Uterus (tissue), 4 donors: ENCODE measurements around the gene BHLHE41. TPM values are rescaled to one million over a fixed set of nuclear protein-coding genes. Genes with fewer than 3 reads are reported as not detected.

Experiments used
- DNase-seq, 2 donors: peaks; one replicate each; pipeline ENCODE4 v3.0.0-alpha.2; 2019 to 2020
- H3K27ac ChIP-seq, 2 donors: fragments of 200-600 bp; sonication (generic); 1 replicate in 1 of 2; 2 replicates in 1 of 2; pipeline ENCODE4 v1.5.1; 2016 to 2018
- H3K27me3 ChIP-seq, 2 donors: fragments of 200-600 bp; sonication (generic); one replicate each; pipeline ENCODE4 v1.5.1; 2018 to 2019; ENCODE audit warnings: control low read depth in 1 of 2
- H3K36me3 ChIP-seq, 2 donors: fragments of 200-600 bp; sonication (generic); one replicate each; pipeline ENCODE4 v1.5.1; 2019; ENCODE audit warnings: control low read depth in 1 of 2
- H3K4me1 ChIP-seq, 2 donors: fragments of 200-600 bp; sonication (generic); one replicate each; pipeline ENCODE4 v1.5.1; 2018 to 2019; ENCODE audit warnings: control low read depth in 1 of 2
- H3K4me3 ChIP-seq, 2 donors: fragments of 200-600 bp; sonication (generic); 1 replicate in 1 of 2; 2 replicates in 1 of 2; pipeline ENCODE4 v1.5.1; 2018 to 2019; ENCODE audit warnings: mild to moderate bottlenecking in 1 of 2
- H3K9me3 ChIP-seq, 2 donors: fragments of 200-600 bp; sonication (generic); one replicate each; pipeline ENCODE4 v1.5.1; 2019; ENCODE audit warnings: control low read depth in 1 of 2
- CTCF ChIP-seq, 4 experiments: fragments of 200-600 bp in 2 of 4; fragments of 450-650 bp in 2 of 4; sonication (generic) in 2 of 4; IDR thresholded peaks; one replicate each; pipeline ENCODE4 v1.5.1; 2016 to 2019; ENCODE audit warnings: antibody characterized with exemption in 4 of 4, mild to moderate bottlenecking in 2 of 4, moderate library complexity in 1 of 4
- POLR2A ChIP-seq, 2 donors: fragments of 450-650 bp; IDR thresholded peaks; one replicate each; pipeline ENCODE4 v1.6.1; 2016; ENCODE audit warnings: antibody characterized with exemption in 2 of 2, mild to moderate bottlenecking in 1 of 2, moderate library complexity in 1 of 2
- intact Hi-C: fragments of 100-400 bp; cut with DNase I; formaldehyde crosslinking; loops from one replicate; pipeline ENCODE4 v1.15.1; 2023; ENCODE audit warnings: low total_unique reads
- total RNA-seq, 4 donors: library from RNA; depleted of rRNA in 3 of 4; stranded (reverse); fragments of >200 nt in 3 of 4; gene quantifications; one replicate each; pipeline versions ENCODE4 v1.1.0 to v1.2.4, GENCODE V29; 2014 to 2023
- donor health status: DM: yes; HTN: yes; CAD: no.

BHLHE41 gene
- total RNA-seq, 4 donors from 2014 or later: 2.1 to 31.2 (median 5.0) TPM

GRCh38 chr12:26116829-26117715 is 7.8 kb downstream of the BHLHE41 start:
- intact Hi-C loops: no loop called here

GRCh38 chr12:26114720-26115401 is 10.0 kb downstream of the BHLHE41 start:
- Histone ChIP-seq H3K27me3 (no peaks in the 10 kb centered on the region), H3K4me3 (peak overlapping the region; percentile 48 to 53), H3K9me3 (no peaks in the 10 kb centered on the region), H3K27ac (peak overlapping the region; percentile 96 to 98), H3K36me3 (no peaks in the 10 kb centered on the region), H3K4me1 (no peaks in the 10 kb centered on the region)
- intact Hi-C loops: no loop called here
- DNase-seq: no peak
- no peak for TF ChIP-seq CTCF (IDR thresholded peaks at IDR 0.05)
- no peak for TF ChIP-seq POLR2A (IDR thresholded peaks at IDR 0.05)

More at GRCh38 chr12:26116829-26117715, 7.8 kb downstream of the BHLHE41 start:
- Histone ChIP-seq H3K9me3 (no peaks in the 10 kb centered on the region), H3K36me3 (no peaks in the 10 kb centered on the region), H3K4me1 (peaks cover 0 to 8% of the 10 kb centered on the region in 2 donors), H3K27ac (peak overlapping the region in 1 of 2 donors; percentile 36), H3K4me3 (no peak overlapping the region), H3K27me3 (no peaks in the 10 kb centered on the region)
- no peak for TF ChIP-seq POLR2A (IDR thresholded peaks at IDR 0.05)
- no peak for TF ChIP-seq CTCF (IDR thresholded peaks at IDR 0.05)
- DNase-seq: no peak

- intact Hi-C loops: no loop called here
- H3K27me3 ChIP-seq: no peaks in the 10 kb centered on the region
- no peaks in the 10 kb centered on the region for H3K4me1 ChIP-seq
- peak; percentile 96 to 98 for DNase-seq
- H3K36me3 ChIP-seq: no peaks in the 10 kb centered on the region
- peak overlapping the region; percentile 96 to 98 for H3K27ac ChIP-seq
- H3K4me3 ChIP-seq: peak overlapping the region; percentile 48 to 53
- H3K9me3 ChIP-seq: no peaks in the 10 kb centered on the region
- TF ChIP-seq CTCF (IDR thresholded peaks at IDR 0.05): peak in 3 of 4 experiments; percentile 14 to 34 (median 22)
- peak; percentile 78 to 96 for TF ChIP-seq POLR2A (IDR thresholded peaks at IDR 0.05)
Observed at GRCh38 chr12:26113853-26114719, 10.8 kb downstream of the BHLHE41 start.

GRCh38 chr12:26113181-26113654 is 11.6 kb downstream of the BHLHE41 start:
- Histone ChIP-seq H3K27ac (peak overlapping the region; percentile 96 to 98), H3K4me1 (peaks cover 0 to 3% of the 10 kb centered on the region in 2 donors), H3K36me3 (no peaks in the 10 kb centered on the region), H3K27me3 (no peaks in the 10 kb centered on the region), H3K9me3 (no peaks in the 10 kb centered on the region), H3K4me3 (no peak overlapping the region)
- no peak for TF ChIP-seq POLR2A (IDR thresholded peaks at IDR 0.05)
- no peak for TF ChIP-seq CTCF (IDR thresholded peaks at IDR 0.05)
- intact Hi-C loops: no loop called here
- no peak for DNase-seq
